ENCODE results near the gene SERPINA1. TPM values are rescaled to one million over a fixed set of nuclear protein-coding genes. Genes with fewer than 3 reads are reported as not detected.
"Not testable (repeated sequence)": the region's sequence is repeated elsewhere in the genome, so short reads cannot be mapped to it uniquely, and the experiment has no call there.

SERPINA1 gene
- total RNA-seq, 3 donors from 2014 or later, result 98.3 to 311 (median 225) TPM

DNA sequence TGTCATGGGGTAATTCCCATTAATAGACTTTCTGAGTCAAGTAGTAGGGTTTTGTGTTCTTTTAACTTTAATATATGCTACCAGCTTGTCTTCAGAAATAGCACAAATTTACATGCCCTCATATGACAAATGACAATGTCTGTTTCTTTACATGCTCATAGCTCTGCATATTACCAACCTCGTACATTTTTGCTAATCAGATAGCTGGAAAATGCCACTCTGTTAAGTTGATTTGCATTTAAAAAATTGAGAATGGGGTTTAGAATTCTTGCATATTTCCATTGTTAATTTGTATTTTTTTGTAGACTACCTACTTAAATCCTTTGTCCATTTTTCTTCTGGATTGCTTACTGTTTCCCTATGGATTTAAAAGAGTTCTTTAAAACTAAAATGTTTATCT lies 31.2 kb downstream of the SERPINA1 start:
- Histone ChIP-seq H3K4me3 (no peak overlapping the region), H3K36me3 (ENCODE audit: low read depth) (no peaks in the 10 kb centered on the region), H3K9me3 (no peaks in the 10 kb centered on the region), H3K4me1 (ENCODE audit: low read depth) (no peaks in the 10 kb centered on the region)
- intact Hi-C loops (cut with DNase I, micrococcal nuclease), result no loop called here
- DNase-seq (no peak), ATAC-seq (no peak)
- TF ChIP-seq, protein P1, sequence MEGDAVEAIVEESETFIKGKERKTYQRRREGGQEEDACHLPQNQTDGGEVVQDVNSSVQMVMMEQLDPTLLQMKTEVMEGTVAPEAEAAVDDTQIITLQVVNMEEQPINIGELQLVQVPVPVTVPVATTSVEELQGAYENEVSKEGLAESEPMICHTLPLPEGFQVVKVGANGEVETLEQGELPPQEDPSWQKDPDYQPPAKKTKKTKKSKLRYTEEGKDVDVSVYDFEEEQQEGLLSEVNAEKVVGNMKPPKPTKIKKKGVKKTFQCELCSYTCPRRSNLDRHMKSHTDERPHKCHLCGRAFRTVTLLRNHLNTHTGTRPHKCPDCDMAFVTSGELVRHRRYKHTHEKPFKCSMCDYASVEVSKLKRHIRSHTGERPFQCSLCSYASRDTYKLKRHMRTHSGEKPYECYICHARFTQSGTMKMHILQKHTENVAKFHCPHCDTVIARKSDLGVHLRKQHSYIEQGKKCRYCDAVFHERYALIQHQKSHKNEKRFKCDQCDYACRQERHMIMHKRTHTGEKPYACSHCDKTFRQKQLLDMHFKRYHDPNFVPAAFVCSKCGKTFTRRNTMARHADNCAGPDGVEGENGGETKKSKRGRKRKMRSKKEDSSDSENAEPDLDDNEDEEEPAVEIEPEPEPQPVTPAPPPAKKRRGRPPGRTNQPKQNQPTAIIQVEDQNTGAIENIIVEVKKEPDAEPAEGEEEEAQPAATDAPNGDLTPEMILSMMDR (IDR thresholded peaks at IDR 0.05), result no peak

DNA sequence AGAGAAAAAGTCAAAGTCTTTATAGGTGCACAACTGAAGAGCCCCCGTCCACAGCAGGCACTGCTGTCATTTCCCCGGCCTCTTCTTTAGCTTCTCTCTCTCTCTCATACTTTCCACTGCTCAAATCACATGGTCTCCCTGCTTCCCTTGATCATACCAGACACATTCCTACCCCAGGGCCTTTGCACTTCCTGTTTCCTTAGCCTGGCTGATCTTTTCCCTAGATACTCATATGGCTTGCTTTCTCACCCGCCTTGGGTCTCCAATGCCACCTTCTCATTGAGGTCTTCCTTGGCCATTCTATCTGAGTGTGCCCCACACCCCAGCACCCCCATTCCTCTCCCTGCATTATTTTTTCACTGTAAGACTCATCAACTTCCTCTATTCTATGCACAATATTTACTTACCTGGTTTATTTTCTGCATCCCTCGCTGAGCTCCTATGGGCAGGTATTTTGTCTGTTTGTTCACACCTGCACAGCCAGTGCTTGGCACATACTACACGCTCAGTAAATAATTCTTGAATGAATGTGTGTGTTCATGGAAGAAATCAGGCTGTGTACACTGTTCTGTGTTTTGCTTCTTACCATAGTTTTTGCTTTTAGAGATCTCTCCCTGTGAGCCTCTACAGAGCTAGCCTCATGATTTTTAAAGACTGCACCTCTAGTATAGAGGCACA lies 31.9 kb downstream of the SERPINA1 start:
- H3K4me1 ChIP-seq (ENCODE audit: low read depth), result no peaks in the 10 kb centered on the region
- DNase-seq, result no peak
- H3K9me3 ChIP-seq, result no peaks in the 10 kb centered on the region
- intact Hi-C loops (cut with DNase I, micrococcal nuclease), result no loop called here
- ATAC-seq, result peak; percentile 26
- TF ChIP-seq, protein P1 (IDR thresholded peaks at IDR 0.05), result no peak
- H3K4me3 ChIP-seq, result no peak overlapping the region
- H3K36me3 ChIP-seq (ENCODE audit: low read depth), result no peaks in the 10 kb centered on the region

DNA sequence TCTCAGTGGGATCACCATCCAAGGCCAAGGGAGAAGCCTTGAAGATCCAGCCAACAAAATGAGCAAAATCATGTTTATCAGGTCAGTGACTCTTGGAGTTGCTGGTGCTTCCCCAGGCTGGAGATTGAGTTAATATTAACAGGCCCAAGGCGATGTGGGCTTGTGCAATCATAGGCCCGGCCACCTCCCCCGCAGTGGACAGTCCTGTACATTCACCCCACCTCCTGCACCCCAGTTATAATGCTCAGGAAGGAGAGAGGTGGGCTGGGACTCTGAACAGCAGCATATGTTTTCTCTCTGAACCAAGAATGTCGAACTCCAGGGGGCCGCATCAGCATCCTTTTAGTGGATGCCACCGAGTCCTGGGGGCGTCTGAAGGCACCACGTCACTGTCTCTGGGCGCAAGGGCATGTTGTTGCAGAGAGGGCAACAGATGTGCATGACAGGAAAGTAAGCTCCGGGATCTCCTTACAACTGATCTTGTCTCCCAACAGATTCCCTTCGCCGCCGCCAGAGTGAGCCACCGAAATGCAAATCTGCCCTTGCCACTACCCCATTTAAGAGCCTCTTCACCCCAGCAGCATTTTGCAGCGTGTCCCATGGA lies 33.1 kb downstream of the SERPINA1 start:
- TF ChIP-seq, protein P1 (IDR thresholded peaks at IDR 0.05), result no peak
- H3K9me3 ChIP-seq, result no peaks in the 10 kb centered on the region
- no peak overlapping the region for H3K4me3 ChIP-seq
- DNase-seq (peak in 2 of 3 donors; percentile 53), ATAC-seq (peak; percentile 60)
- H3K36me3 ChIP-seq (ENCODE audit: low read depth), result no peaks in the 10 kb centered on the region
- intact Hi-C loops (cut with DNase I, micrococcal nuclease), result no loop called here
- H3K4me1 ChIP-seq (ENCODE audit: low read depth), result no peaks in the 10 kb centered on the region

- ATAC-seq, result no peak
- TF ChIP-seq, protein P1 (IDR thresholded peaks at IDR 0.05), result no peak
- intact Hi-C loops (cut with DNase I, micrococcal nuclease), result no loop called here
Measured at GRCh38 chr14:94354638-94355185, 33.7 kb downstream of the SERPINA1 start.

DNA sequence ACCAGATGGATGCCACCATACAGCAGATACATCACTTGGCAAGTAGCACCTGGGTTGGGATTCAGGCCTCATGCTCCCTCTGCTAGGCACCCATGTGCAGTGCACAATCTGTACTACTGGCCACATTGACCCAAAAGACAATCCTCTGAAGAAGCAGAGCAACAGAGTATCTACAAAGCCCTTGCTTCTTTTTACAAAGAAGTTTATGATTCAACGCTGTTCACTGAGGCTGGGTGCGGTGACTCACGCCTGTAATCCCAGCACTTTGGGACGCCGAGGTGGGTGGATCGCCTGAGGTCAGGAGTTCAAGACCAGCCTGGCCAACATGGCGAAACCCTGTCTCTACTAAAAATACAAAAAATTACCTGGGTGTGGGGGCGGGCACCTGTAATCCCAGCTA lies 34.2 kb downstream of the SERPINA1 start:
- ATAC-seq; intact Hi-C loops (cut with DNase I, micrococcal nuclease); H3K9me3 ChIP-seq; DNase-seq; H3K4me3 ChIP-seq; H3K4me1 ChIP-seq (ENCODE audit: low read depth); H3K36me3 ChIP-seq (ENCODE audit: low read depth): not testable (repeated sequence)

More at GRCh38 chr14:94354638-94355185, 33.7 kb downstream of the SERPINA1 start:
- Histone ChIP-seq H3K9me3 (no peaks in the 10 kb centered on the region), H3K36me3 (ENCODE audit: low read depth) (no peaks in the 10 kb centered on the region), H3K4me3 (no peak overlapping the region), H3K4me1 (ENCODE audit: low read depth) (no peaks in the 10 kb centered on the region)
- no peak for DNase-seq

- H3K36me3 ChIP-seq (ENCODE audit: low read depth), result no peaks in the 10 kb centered on the region
- no peak for ATAC-seq
Measured at GRCh38 chr14:94349276-94349675, 39.1 kb downstream of the SERPINA1 start.

More at GRCh38 chr14:94349276-94349675, 39.1 kb downstream of the SERPINA1 start:
- intact Hi-C loops (cut with DNase I, micrococcal nuclease), result no loop called here
- DNase-seq, result no peak
- Histone ChIP-seq H3K4me1 (ENCODE audit: low read depth) (no peaks in the 10 kb centered on the region), H3K9me3 (no peaks in the 10 kb centered on the region), H3K4me3 (no peak overlapping the region)
- TF ChIP-seq, protein P1 (IDR thresholded peaks at IDR 0.05), result no peak
